Upper lobe of right lung (tissue), 1 donor: ENCODE results near the gene PLCB1. TPM values are rescaled to one million over a fixed set of nuclear protein-coding genes. Genes with fewer than 3 reads are reported as not detected.
A peak's percentile ranks its signal among the peaks of the same experiment; 100 is the strongest.

Experiments used
- ATAC-seq: fragments of 200-7000 bp; cut with Tn5 transposase; one replicate; pipeline ENCODE4 v1.9.1; 2020; ENCODE audit warnings: mild to moderate bottlenecking, moderate library complexity
- DNase-seq: peaks from one replicate; pipeline ENCODE4 v3.0.0-alpha.2; 2020
- H3K27ac ChIP-seq: fragments of 200-600 bp; one replicate; pipeline ENCODE4 v1.8.0; 2022
- H3K27me3 ChIP-seq: fragments of 200-600 bp; one replicate; pipeline ENCODE4 v1.8.0; 2022; ENCODE audit warnings: mild to moderate bottlenecking
- H3K36me3 ChIP-seq: fragments of 200-600 bp; one replicate; pipeline ENCODE4 v1.8.0; 2022
- H3K4me1 ChIP-seq: fragments of 200-600 bp; one replicate; pipeline ENCODE4 v1.8.0; 2022
- H3K4me3 ChIP-seq: fragments of 200-600 bp; one replicate; pipeline ENCODE4 v1.8.0; 2022; ENCODE audit warnings: mild to moderate bottlenecking
- H3K9me3 ChIP-seq: fragments of 200-600 bp; one replicate; pipeline ENCODE4 v1.8.0; 2022
- intact Hi-C: fragments of 100-400 bp; cut with DNase I; formaldehyde crosslinking; loops from one replicate; pipeline ENCODE4 v1.11.0; 2022
- total RNA-seq: library from RNA; stranded (reverse); fragmentation: NEBNext Ultra II Directional; extraction: Animal tissue kit (Norgen Biotek cat#: 25700); gene quantifications from one replicate; pipeline ENCODE4 v1.2.1, GENCODE V29; 2021
- TF ChIP-seq, protein P1 (sequence below): fragments of 200-600 bp; IDR thresholded peaks from one replicate; pipeline ENCODE4 v1.8.0; 2022; ENCODE audit warnings: antibody characterized with exemption
- donor health status: DM: no; HTN: yes; CAD: no; lungs with severe emphysema.

PLCB1 gene
- total RNA-seq, 1 donor from 2014 or later: 12.4 TPM

DNA sequence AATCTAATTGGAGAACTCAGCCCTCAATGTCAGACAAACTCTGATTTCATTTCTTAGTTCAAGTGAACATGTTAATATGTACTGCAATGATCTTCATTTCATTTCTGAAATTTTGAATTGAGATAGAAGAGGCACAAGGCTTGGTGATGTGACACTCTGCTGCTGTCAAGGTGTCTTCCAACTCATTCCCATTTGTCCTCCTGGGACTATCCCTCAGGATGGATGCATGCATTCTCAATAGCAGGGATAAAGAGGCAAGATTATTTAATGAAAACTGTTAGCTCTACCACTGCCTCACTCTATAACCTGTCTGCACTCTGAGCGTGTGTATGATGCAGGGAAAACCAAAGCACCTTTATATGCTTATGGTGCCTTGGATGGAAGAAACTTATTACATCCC is 78.7 kb downstream of the PLCB1 start:
- DNase-seq (no peak), ATAC-seq (no peak)
- H3K36me3 ChIP-seq: no peaks in the 10 kb centered on the region
- no peaks in the 10 kb centered on the region for H3K9me3 ChIP-seq
- H3K4me1 ChIP-seq: no peaks in the 10 kb centered on the region
- TF ChIP-seq, protein P1, sequence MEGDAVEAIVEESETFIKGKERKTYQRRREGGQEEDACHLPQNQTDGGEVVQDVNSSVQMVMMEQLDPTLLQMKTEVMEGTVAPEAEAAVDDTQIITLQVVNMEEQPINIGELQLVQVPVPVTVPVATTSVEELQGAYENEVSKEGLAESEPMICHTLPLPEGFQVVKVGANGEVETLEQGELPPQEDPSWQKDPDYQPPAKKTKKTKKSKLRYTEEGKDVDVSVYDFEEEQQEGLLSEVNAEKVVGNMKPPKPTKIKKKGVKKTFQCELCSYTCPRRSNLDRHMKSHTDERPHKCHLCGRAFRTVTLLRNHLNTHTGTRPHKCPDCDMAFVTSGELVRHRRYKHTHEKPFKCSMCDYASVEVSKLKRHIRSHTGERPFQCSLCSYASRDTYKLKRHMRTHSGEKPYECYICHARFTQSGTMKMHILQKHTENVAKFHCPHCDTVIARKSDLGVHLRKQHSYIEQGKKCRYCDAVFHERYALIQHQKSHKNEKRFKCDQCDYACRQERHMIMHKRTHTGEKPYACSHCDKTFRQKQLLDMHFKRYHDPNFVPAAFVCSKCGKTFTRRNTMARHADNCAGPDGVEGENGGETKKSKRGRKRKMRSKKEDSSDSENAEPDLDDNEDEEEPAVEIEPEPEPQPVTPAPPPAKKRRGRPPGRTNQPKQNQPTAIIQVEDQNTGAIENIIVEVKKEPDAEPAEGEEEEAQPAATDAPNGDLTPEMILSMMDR: no peak
- H3K4me3 ChIP-seq: no peak overlapping the region
- intact Hi-C loops: no loop called here
- H3K27ac ChIP-seq: no peak overlapping the region
- H3K27me3 ChIP-seq: no peaks in the 10 kb centered on the region

DNA sequence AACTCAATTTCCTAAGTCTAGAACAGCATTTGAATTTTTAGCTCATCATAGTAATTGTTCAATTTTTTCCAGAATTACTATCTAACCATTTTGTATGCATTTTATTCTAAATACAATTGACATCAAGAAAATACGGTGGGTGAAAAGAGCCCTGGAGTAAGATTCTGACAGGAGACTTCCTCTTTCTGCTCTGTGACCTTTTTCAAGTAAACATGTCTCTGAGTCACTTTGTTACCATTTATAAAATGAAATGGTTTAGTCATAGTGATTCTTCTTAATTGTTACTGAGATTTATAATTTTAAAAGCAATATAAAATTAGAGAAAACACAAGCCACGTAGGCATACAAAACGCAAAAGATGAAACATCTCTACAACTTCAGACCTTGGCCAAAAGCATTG is 80.2 kb downstream of the PLCB1 start:
- H3K27ac ChIP-seq: no peak overlapping the region
- no peaks in the 10 kb centered on the region for H3K9me3 ChIP-seq
- H3K27me3 ChIP-seq: no peaks in the 10 kb centered on the region
- ATAC-seq: no peak
- DNase-seq: no peak
- no peaks in the 10 kb centered on the region for H3K36me3 ChIP-seq
- H3K4me1 ChIP-seq: no peaks in the 10 kb centered on the region
- intact Hi-C loops: no loop called here
- no peak overlapping the region for H3K4me3 ChIP-seq
- TF ChIP-seq, protein P1: no peak

DNA sequence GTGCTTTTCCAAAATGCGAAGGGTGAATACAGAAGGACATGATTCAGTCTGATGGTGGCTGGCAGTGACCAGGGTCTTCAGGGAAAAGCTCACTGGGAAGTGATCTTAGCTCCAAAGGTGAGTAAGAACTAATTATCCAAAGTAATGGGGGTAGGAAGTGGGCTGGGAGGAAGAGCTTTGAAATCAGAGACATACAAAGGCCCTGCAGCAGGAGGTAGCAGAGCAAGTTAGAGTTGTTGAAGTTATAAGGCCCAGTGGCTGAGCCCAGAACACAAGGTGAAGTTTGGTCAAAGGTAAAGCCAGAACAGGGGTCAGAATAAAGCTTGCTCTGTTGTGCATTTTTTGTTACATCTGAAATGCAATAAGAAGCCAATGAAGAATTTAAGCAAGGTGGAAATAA is 81.2 kb downstream of the PLCB1 start:
- Histone ChIP-seq H3K4me1 (no peaks in the 10 kb centered on the region), H3K4me3 (no peak overlapping the region), H3K9me3 (no peaks in the 10 kb centered on the region), H3K27ac (no peak overlapping the region), H3K27me3 (no peaks in the 10 kb centered on the region), H3K36me3 (no peaks in the 10 kb centered on the region)
- TF ChIP-seq, protein P1: no peak
- intact Hi-C loops: no loop called here
- ATAC-seq (no peak), DNase-seq (no peak)

DNA sequence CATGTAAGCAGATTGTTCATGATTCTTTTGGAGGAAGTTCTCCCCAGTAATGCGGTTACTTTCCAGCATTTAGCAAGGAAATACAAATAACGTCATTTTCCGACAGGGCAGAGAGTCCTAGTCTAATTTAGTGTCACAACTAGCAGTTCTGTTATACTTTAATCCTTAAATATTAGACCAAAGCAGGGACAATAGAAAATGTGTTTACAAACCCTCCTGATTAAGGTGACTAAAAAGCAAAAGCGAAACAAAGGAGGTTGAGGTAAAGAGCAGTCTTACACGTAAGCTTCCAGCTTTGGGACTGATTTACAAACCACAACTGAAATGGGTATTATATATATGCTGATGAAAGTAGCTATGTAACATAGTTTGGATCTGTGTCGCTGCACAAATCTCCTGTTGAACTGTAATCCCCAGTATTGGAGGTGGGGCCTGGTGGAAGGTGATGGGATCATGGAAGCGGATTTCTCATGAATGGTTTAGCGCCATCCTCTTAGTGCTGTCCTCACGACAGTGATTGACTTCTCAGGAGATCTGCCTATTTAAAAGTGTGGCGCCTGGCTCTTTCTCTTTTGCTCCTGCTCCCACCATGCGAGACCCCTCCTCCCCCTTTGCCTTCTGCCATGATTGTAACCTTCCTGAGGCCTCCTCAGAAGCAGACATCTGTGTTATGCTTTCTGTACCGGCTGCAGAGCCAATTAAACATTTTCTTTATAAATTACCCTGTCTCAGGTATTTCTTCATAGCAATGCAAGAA is 81.9 kb downstream of the PLCB1 start:
- H3K36me3 ChIP-seq: no peaks in the 10 kb centered on the region
- ATAC-seq: no peak
- intact Hi-C loops: no loop called here
- no peaks in the 10 kb centered on the region for H3K4me1 ChIP-seq
- no peaks in the 10 kb centered on the region for H3K27me3 ChIP-seq
- H3K27ac ChIP-seq: no peak overlapping the region
- no peaks in the 10 kb centered on the region for H3K9me3 ChIP-seq
- H3K4me3 ChIP-seq: peak overlapping the region; percentile 5
- TF ChIP-seq, protein P1: no peak
- DNase-seq: no peak

DNA sequence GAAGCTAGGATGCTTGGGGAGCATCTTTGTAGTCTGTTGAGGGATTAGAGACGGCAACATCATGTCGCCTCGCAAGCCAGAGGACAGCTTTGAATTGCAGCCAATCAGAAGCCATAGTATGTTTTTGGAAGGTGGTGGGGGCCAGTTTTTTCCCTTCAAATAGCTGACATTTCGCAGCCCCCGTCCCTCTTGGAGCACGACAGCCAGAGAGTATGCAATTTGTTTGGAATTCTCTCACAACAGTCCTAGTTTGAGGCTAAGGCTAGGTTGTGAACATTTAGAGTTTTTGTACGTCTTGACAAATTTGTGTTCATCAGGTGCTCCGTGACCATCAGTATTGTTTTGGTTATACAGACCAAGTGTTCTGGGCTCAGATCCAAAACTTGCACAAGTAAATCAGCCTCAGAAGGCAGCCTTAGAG is 83.3 kb downstream of the PLCB1 start:
- Histone ChIP-seq H3K4me3 (no peak overlapping the region), H3K27ac (no peak overlapping the region), H3K36me3 (no peaks in the 10 kb centered on the region), H3K27me3 (no peaks in the 10 kb centered on the region), H3K4me1 (no peaks in the 10 kb centered on the region), H3K9me3 (no peaks in the 10 kb centered on the region)
- intact Hi-C loops: no loop called here
- ATAC-seq (no peak), DNase-seq (no peak)
- TF ChIP-seq, protein P1: no peak
